ENCODE results near the gene PARL. TPM values are rescaled to one million over a fixed set of nuclear protein-coding genes. Genes with fewer than 3 reads are reported as not detected.
A peak's percentile ranks its signal among the peaks of the same experiment; 100 is the strongest.

PARL gene
- total and polyA plus RNA-seq, 2 of the 13 experiments (the other 11 are each of a cell fraction or from before 2014, with no cell fraction given): 46.3 to 58.6 TPM

- TF ChIP-seq ZNF512 (CRISPR knock-in tag; IDR thresholded peaks at IDR 0.05) (0 out of 2 replicates have a peak, but pooled peaks have one; percentile 27), PITX1 (CRISPR knock-in tag; IDR thresholded peaks at IDR 0.05) (peak; percentile 41), ARNT (IDR thresholded peaks at IDR 0.05) (no peak), CSRNP2 (CRISPR knock-in tag; conservative IDR thresholded peaks at IDR 0.05; ENCODE audit: low read depth) (no peak), HDAC6 (IDR thresholded peaks at IDR 0.05; ENCODE audit: low read depth, low read length) (no peak), E2F2 (CRISPR knock-in tag; IDR thresholded peaks at IDR 0.05; ENCODE audit: borderline replicate concordance) (no peak; the same call in 1 of the 2 replicates), CREBL2 (CRISPR knock-in tag; IDR thresholded peaks at IDR 0.05; ENCODE audit: borderline replicate concordance) (0 out of 2 replicates have a peak, but pooled peaks have one; percentile 7), ZNF143 (CRISPR knock-in tag; IDR thresholded peaks at IDR 0.05) (peak; percentile 71), ZNF775 (CRISPR knock-in tag; IDR thresholded peaks at IDR 0.05; ENCODE audit: borderline replicate concordance) (peak; percentile 93), ZBTB7A (CRISPR knock-in tag; IDR thresholded peaks at IDR 0.05) (no peak), REST (IDR thresholded peaks at IDR 0.05; ENCODE audit: borderline replicate concordance in 1 of 2, low read depth in 1 of 2, low read length in 2 of 2) (peak in 1 of 2 experiments; percentile 65; a peak in 1 of 4 replicates), KDM2A (CRISPR knock-in tag; IDR thresholded peaks at IDR 0.05; ENCODE audit: borderline replicate concordance, low read depth) (peak; percentile 91), ZNF704 (CRISPR knock-in tag; IDR thresholded peaks at IDR 0.05; ENCODE audit: borderline replicate concordance) (no peak), ZNF747 (CRISPR knock-in tag; IDR thresholded peaks at IDR 0.05; ENCODE audit: borderline replicate concordance) (peak; percentile 97), SP5 (CRISPR knock-in tag; IDR thresholded peaks at IDR 0.05; ENCODE audit: borderline replicate concordance, low read depth) (peak; percentile 72; the same call in 1 of the 2 replicates), ZNF569 (CRISPR knock-in tag; IDR thresholded peaks at IDR 0.05; ENCODE audit: borderline replicate concordance) (no peak), ZNF333 (CRISPR knock-in tag; IDR thresholded peaks at IDR 0.05; ENCODE audit: borderline replicate concordance) (0 out of 2 replicates have a peak, but pooled peaks have one; percentile 71)
Observed at GRCh38 chr3:183884427-183885296, at the start of gene PARL (continued).

Measured in HepG2 (cell line).